ENCODE results near the gene TCP10L. TPM values are rescaled to one million over a fixed set of nuclear protein-coding genes. Genes with fewer than 3 reads are reported as not detected.
A peak's percentile ranks its signal among the peaks of the same experiment; 100 is the strongest.

Gene TCP10L
- total and polyA plus RNA-seq, 2 of the 8 experiments (the other 6 are each of a cell fraction or from before 2014, with no cell fraction given): 0.45 to 0.99 TPM

GRCh38 chr21:32592929-32593502 lies 7.7 kb upstream of the TCP10L start:
- Histone ChIP-seq H3K27ac (ENCODE audit: low read depth, low read length) (no peak overlapping the region), H4K91ac (replicated peaks; ENCODE audit: insufficient read length, low read length) (no peak overlapping the region), H2AK5ac (ENCODE audit: low read depth, low read length) (no peak overlapping the region), H3K4me2 (ENCODE audit: insufficient read depth in 1 of 2, low read depth in 2 of 2, low read length in 2 of 2) (no peak overlapping the region), H4K8ac (ENCODE audit: extremely low read depth, insufficient read depth, low read length) (no peak overlapping the region), H3K4me3 (ENCODE audit: extremely low read depth in 1 of 4, insufficient read depth in 2 of 4, low read depth in 3 of 4, low read length in 4 of 4) (no peak overlapping the region), H2BK20ac (ENCODE audit: low read length) (no peak overlapping the region), H3K79me1 (ENCODE audit: low read depth, low read length) (no peaks in the 10 kb centered on the region), H3K4ac (replicated peaks; ENCODE audit: insufficient read length, low read depth, low read length) (no peak overlapping the region), H2BK120ac (replicated peaks; ENCODE audit: low read depth, low read length) (no peak overlapping the region), H2BK5ac (ENCODE audit: low read depth, low read length) (no peak overlapping the region), H3K27me3 (replicated peaks in 1 of 4; ENCODE audit: control insufficient read depth in 3 of 4, extremely low read depth in 1 of 4, insufficient read depth in 3 of 4, low read length in 3 of 4) (no peaks in the 10 kb centered on the region), H3K14ac (ENCODE audit: insufficient read length) (no peak overlapping the region), H3K18ac (ENCODE audit: extremely low read depth, low read length) (no peak overlapping the region), H3K4me1 (replicated peaks in 1 of 4; ENCODE audit: control insufficient read depth in 3 of 4, insufficient read depth in 4 of 4, low read length in 3 of 4) (0 out of 7 replicates have a peak, but pooled peaks cover 0 to 2% (median 0%) of the 10 kb centered on the region in 4 experiments), H3K23me2 (ENCODE audit: low read depth, low read length) (no peaks in the 10 kb centered on the region), H3K56ac (replicated peaks; ENCODE audit: insufficient read length, low read depth, low read length) (no peak overlapping the region), H3K9me3 (ENCODE audit: insufficient read depth in 2 of 2, low read depth in 1 of 2, low read length in 1 of 2) (no peaks in the 10 kb centered on the region), H3K9ac (replicated peaks in 1 of 4; ENCODE audit: extremely low read depth in 1 of 4, low read depth in 3 of 4, low read length in 3 of 4) (no peak overlapping the region), H3K36me3 (ENCODE audit: control insufficient read depth in 2 of 4, insufficient read depth in 4 of 4, low read length in 3 of 4) (peaks cover 0 to 6% (median 0%) of the 10 kb centered on the region in 4 experiments; a peak in 1 of 8 replicates), H3K79me2 (ENCODE audit: control insufficient read depth in 1 of 2, insufficient read depth in 2 of 2, low read length in 2 of 2) (no peaks in the 10 kb centered on the region), H3K23ac (ENCODE audit: insufficient read length) (no peak overlapping the region), H2AFZ (ENCODE audit: low read length) (no peak overlapping the region), H4K20me1 (replicated peaks in 1 of 2; ENCODE audit: control insufficient read depth in 1 of 2, insufficient read depth in 2 of 2, low read length in 2 of 2) (no peaks in the 10 kb centered on the region), H4K5ac (ENCODE audit: insufficient read length, low read depth, low read length) (no peak overlapping the region), H2BK15ac (ENCODE audit: low read length) (no peak overlapping the region), H2BK12ac (ENCODE audit: low read depth, low read length) (0 out of 2 replicates have a peak overlapping the region, but pooled peaks have one; percentile 27)
- TF ChIP-seq CREB1 (IDR thresholded peaks at IDR 0.05): no peak
- TF ChIP-seq BCL11A (IDR thresholded peaks at IDR 0.05; ENCODE audit: low read depth in 2 of 2, low read length in 2 of 2): no peak
- TF ChIP-seq EZH2 (IDR thresholded peaks at IDR 0.05; ENCODE audit: low read depth, low read length, severe bottlenecking): no peak
- TF ChIP-seq EGR1 (IDR thresholded peaks at IDR 0.05; ENCODE audit: borderline replicate concordance, low read depth, low read length): no peak
- TF ChIP-seq SAP30 (IDR thresholded peaks at IDR 0.05; ENCODE audit: insufficient read depth, insufficient replicate concordance, low read length): no peak
- no peak for TF ChIP-seq PHF8 (conservative IDR thresholded peaks at IDR 0.05; ENCODE audit: low read depth, low read length)
- POLR2A ChIA-PET (ENCODE audit: partially characterized antibody): no interaction called here
- 95% methylated on average over 10 of the region's 10 CpGs; no CpG with 5 or more reads in 1 of the 2 experiments for WGBS, 2 experiments (ENCODE audit: extremely low coverage in 1 of 2, insufficient coverage in 1 of 2, insufficient read length in 1 of 2, insufficient replicate concordance in 2 of 2, low coverage in 1 of 2, low lambda C conversion rate in 2 of 2, missing lambda C conversion rate in 1 of 2)
- CTCF ChIA-PET (ENCODE audit: partially characterized antibody): interaction anchor here (0.8 to 4.4 kb wide), 6 partner anchors 9 to 209 kb away, joined by 3 to 24 read pairs (median 3); no protein-coding TSS in a partner anchor
- FAIRE-seq: no peak
- no peak for DNase-seq (ENCODE audit: low read depth in 1 of 2, low spot score in 2 of 2)

All from H1 (cell line).